K562 (cell line): ENCODE measurements around the gene SERPINH1. TPM values are rescaled to one million over a fixed set of nuclear protein-coding genes. Genes with fewer than 3 reads are reported as not detected.

Source experiments
- ATAC-seq: fragments of 200-7000 bp; cut with Tn5 transposase; 3 replicates; pipeline ENCODE4 v1.9.1; 2020; ENCODE audit warnings: moderate library complexity
- BruUV-seq: library from RNA; stranded (reverse); fragments of 400-500 nt; replicated peaks from 2 replicates; lab custom pipeline; 2021; lab: Mats Ljungman, UMichigan
- CTCF ChIA-PET: fragments of 300-600 bp; formaldehyde crosslinking; extraction: SDS; loops from one replicate; lab custom pipeline; 2021; ENCODE audit warnings: low intra/inter-chr PET ratio; lab: Yijun Ruan, JAX
- POLR2A ChIA-PET: fragments of 300-600, 350-650 bp; sonication (Branson Sonifier 250); formaldehyde crosslinking; extraction: SDS; loops from one replicate; lab custom pipeline; 2021; ENCODE audit warnings: antibody characterized with exemption, inconsistent platforms; lab: Yijun Ruan, JAX
- DNase-seq, 4 experiments: peaks; one replicate each; pipeline versions ENCODE4 v3.0.0 to v3.0.0-alpha.2; 2011 to 2018; ENCODE audit warnings: low spot score in 3 of 4, mixed read lengths in 3 of 4; ENCODE audit errors: extremely low read depth in 1 of 4
- FAIRE-seq: peaks from 2 replicates; lab custom pipeline; 2011; peaks lifted over from hg19 to GRCh38; lab: Jason Lieb, UNC
- H2AFZ ChIP-seq: 2 replicates; pipeline ENCODE4 v1.6.0; 2011; ENCODE audit warnings: low read depth, low read length, control low read depth, inconsistent platforms
- H3K27ac ChIP-seq: fragments of 200-600 bp; 3 replicates; pipeline ENCODE4 v1.8.0; 2011; ENCODE audit warnings: low read depth, mild to moderate bottlenecking, control low read depth, inconsistent platforms, low read length, moderate library complexity, mixed read lengths; ENCODE audit errors: extremely low read depth
- H3K27me3 ChIP-seq, 2 experiments: fragments of 300-600 bp in 1 of 2; 2 replicates in 1 of 2; 3 replicates in 1 of 2; pipeline versions ENCODE4 v1.6.0 to v1.8.0; 2011; ENCODE audit warnings: inconsistent platforms in 2 of 2, low read length in 2 of 2, mild to moderate bottlenecking in 1 of 2, mixed read lengths in 1 of 2, moderate library complexity in 1 of 2; ENCODE audit not compliant: control insufficient read depth in 2 of 2, insufficient read depth in 2 of 2
- H3K36me3 ChIP-seq: fragments of 300-600 bp; 3 replicates; pipeline ENCODE4 v1.8.0; 2011; ENCODE audit warnings: mild to moderate bottlenecking, low read length, inconsistent platforms; ENCODE audit not compliant: control insufficient read depth, insufficient read depth
- H3K4me1 ChIP-seq, 2 experiments: fragments of 200-600 bp in 1 of 2; replicated peaks in 1 of 2; 2 replicates in 1 of 2; 3 replicates in 1 of 2; pipeline versions ENCODE4 v1.5.1 to v1.8.0; 2011; ENCODE audit warnings: inconsistent platforms in 2 of 2, low read length in 2 of 2, mild to moderate bottlenecking in 1 of 2, mixed read lengths in 1 of 2, moderate library complexity in 1 of 2; ENCODE audit not compliant: control insufficient read depth in 2 of 2, insufficient read depth in 2 of 2
- H3K4me2 ChIP-seq: 2 replicates; pipeline ENCODE4 v1.6.1; 2011; ENCODE audit warnings: low read length, control low read depth, inconsistent platforms, mixed read lengths; ENCODE audit not compliant: insufficient read depth
- H3K4me3 ChIP-seq: fragments of 200-600 bp; sonication (generic), shearing (Covaris generic); 2 replicates; pipeline ENCODE4 v1.5.1; 2016; ENCODE audit warnings: control low read depth, inconsistent platforms
- H3K79me2 ChIP-seq: fragments of 200-600 bp; 3 replicates; pipeline ENCODE4 v1.8.0; 2011; ENCODE audit warnings: low read length, inconsistent platforms; ENCODE audit not compliant: control insufficient read depth, insufficient read depth
- H3K9ac ChIP-seq, 2 experiments: 2 replicates each; pipeline versions ENCODE4 v1.6.0 to v1.6.1; 2011; ENCODE audit warnings: low read depth in 2 of 2, low read length in 2 of 2, control low read depth in 1 of 2, inconsistent platforms in 1 of 2, mild to moderate bottlenecking in 1 of 2, mixed read lengths in 1 of 2; ENCODE audit not compliant: insufficient read depth in 1 of 2
- H3K9me1 ChIP-seq: one replicate; pipeline ENCODE4 v1.6.0; 2011; ENCODE audit warnings: inconsistent platforms, mild to moderate bottlenecking, low read length, moderate library complexity; ENCODE audit not compliant: control insufficient read depth, insufficient read depth
- H3K9me3 ChIP-seq: replicated peaks from 2 replicates; pipeline ENCODE4 v1.5.1; 2011; ENCODE audit warnings: low read depth, low read length, inconsistent platforms; ENCODE audit not compliant: control insufficient read depth, insufficient read depth
- H4K20me1 ChIP-seq: replicated peaks from 2 replicates; pipeline ENCODE4 v1.6.1; 2011; ENCODE audit warnings: low read length, inconsistent platforms, mixed read lengths; ENCODE audit not compliant: control insufficient read depth, insufficient read depth
- MTA3 ChIP-seq: fragments of 450-650 bp; formaldehyde crosslinking; IDR thresholded peaks from 2 replicates; pipeline ENCODE4 v1.6.1; 2017; ENCODE audit warnings: mild to moderate bottlenecking, borderline replicate concordance
- MYNN ChIP-seq, 2 experiments: sonication (generic); formaldehyde crosslinking in 1 of 2; IDR thresholded peaks; 2 replicates each; pipeline versions ENCODE4 v1.5.0 to v1.6.1; 2016 to 2020; ENCODE audit warnings: antibody characterized with exemption in 1 of 2, missing genetic modification reagents in 1 of 2
- NEUROD1 ChIP-seq: fragments of 150-350 bp; IDR thresholded peaks from 2 replicates; pipeline ENCODE4 v1.6.1; 2014; ENCODE audit warnings: borderline replicate concordance, low read length, low read depth; ENCODE audit not compliant: partially characterized antibody
- ZNF175 ChIP-seq: fragments of 200-800 bp; sonication (Bioruptor generic); IDR thresholded peaks from 2 replicates; pipeline ENCODE4 v1.6.1; 2016; ENCODE audit warnings: low read depth, mild to moderate bottlenecking, missing genetic modification characterization, missing compliant biosample characterization
- WGBS: fragments of 100-300 bp; shearing (Covaris generic); methylation state at CpG from one replicate; pipeline ENCODE4 v1.1.6; 2016; ENCODE audit warnings: low coverage, mixed read lengths; ENCODE audit not compliant: insufficient coverage; ENCODE audit errors: missing lambda C conversion rate; 5-methylcytosine and 5-hydroxymethylcytosine counted together
- in situ Hi-C: fragments of 300-500 bp; cut with MboI; formaldehyde crosslinking; loops from 4 replicates; pipeline ENCODE4 v1.15.0; 2018; ENCODE audit warnings: inconsistent platforms, mixed read lengths
- intact Hi-C: fragments of 100-400 bp; cut with micrococcal nuclease; formaldehyde crosslinking; loops from 2 replicates; pipeline ENCODE4 v1.14.2; 2022
- polyA plus RNA-seq, 8 experiments: library from polyadenylated mRNA; depleted of rRNA in 4 of 8; stranded (reverse) in 5 of 8; unstranded in 3 of 8; fragments of >200 nt; fragmentation: Nextera tagmentation in 2 of 8; fragmentation: Illumina TruSeq in 1 of 8; extraction: Ambion mirVana in 2 of 8; extraction: Trizol in 1 of 8; gene quantifications; 2 replicates each; pipeline versions ENCODE4 v1.2.1 to v1.2.3, GENCODE V29; 2011 to 2014; ENCODE audit warnings: inconsistent platforms in 1 of 8, missing spikeins in 1 of 8
- total RNA-seq, 7 experiments: library from RNA; depleted of rRNA in 6 of 7; stranded (reverse); fragments of >200 nt in 6 of 7; fragmentation: Illumina TruSeq in 2 of 7; extraction: Trizol in 2 of 7; gene quantifications; 2 replicates each; pipeline versions ENCODE4 v1.2.1 to v1.2.3, GENCODE V29; 2011 to 2021; ENCODE audit warnings: low replicate concordance in 1 of 7

SERPINH1 gene
- total and polyA plus RNA-seq, 9 of the 15 experiments (the other 6 are each of a cell fraction or from before 2014, with no cell fraction given), result 2.8 to 106 (median 67.9) TPM

- in situ Hi-C loops (loop anchor here (5.0 kb wide), 1 partner anchor 83 kb away; no protein-coding TSS in a partner anchor), intact Hi-C loops (no loop called here)
- Histone ChIP-seq H2AFZ (no peak overlapping the region), H3K79me2 (peaks cover 4% of the 10 kb centered on the region; the same call in 1 of the 3 replicates), H3K9me3 (no peaks in the 10 kb centered on the region), H3K9me1 (no peaks in the 10 kb centered on the region), H3K4me3 (no peak overlapping the region), H3K27me3 (no peaks in the 10 kb centered on the region), H3K4me1 (peaks cover 29 to 43% of the 10 kb centered on the region in 2 experiments), H4K20me1 (no peaks in the 10 kb centered on the region), H3K36me3 (no peaks in the 10 kb centered on the region), H3K27ac (no peak overlapping the region), H3K4me2 (no peak overlapping the region), H3K9ac (peak overlapping the region in 1 of 2 experiments; percentile 65; a peak in 1 of 4 replicates)
- POLR2A ChIA-PET, result interaction anchor here (1.2 to 3.9 kb wide), 2 partner anchors 86 to 130 kb away, joined by 6 to 22 read pairs; partner anchors contain the start of gene RPS3
- 54% methylated on average over 3 of the region's 3 CpGs for WGBS
- ATAC-seq (no peak), DNase-seq (no peak), FAIRE-seq (no peak)
- TF ChIP-seq ZNF175 (CRISPR knock-in tag) (no peak), MTA3 (no peak), NEUROD1 (no peak)
- BruUV-seq, result no TSS peak
- CTCF ChIA-PET, result interaction anchor here (2.3 kb wide), 1 partner anchor 85 kb away, joined by 12 read pairs; no protein-coding TSS in a partner anchor
Measured at GRCh38 chr11:75530577-75530976, 31.5 kb upstream of the SERPINH1 start.

DNA sequence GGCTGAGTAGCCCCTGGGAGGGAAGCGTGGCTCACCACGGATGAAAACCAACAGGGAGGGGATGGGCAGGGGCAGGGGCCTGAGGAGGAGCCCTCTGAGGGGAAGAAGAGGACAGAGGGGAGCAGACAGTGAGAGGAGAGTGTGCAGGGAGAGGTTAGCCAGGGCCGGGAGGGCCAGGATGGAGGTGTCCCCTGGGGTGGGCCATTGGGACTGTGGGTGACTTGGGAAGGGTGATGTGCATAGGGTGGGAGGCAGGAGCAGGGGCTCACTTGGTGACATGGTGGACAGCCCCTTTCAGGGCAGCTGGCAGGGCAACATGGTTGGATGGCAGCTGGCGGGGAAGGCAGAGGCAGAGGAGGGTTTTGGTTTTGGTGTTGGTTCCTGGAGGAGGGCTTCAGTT is 30.7 kb upstream of the SERPINH1 start:
- peaks cover 2% of the 10 kb centered on the region; the same call in 1 of the 3 replicates for H3K79me2 ChIP-seq
- FAIRE-seq, result no peak
- H3K4me3 ChIP-seq, result no peak overlapping the region
- CTCF ChIA-PET, result interaction anchor here (1.6 to 4.0 kb wide), 4 partner anchors 35 to 251 kb away, joined by 6 to 58 read pairs (median 25); no protein-coding TSS in a partner anchor
- no TSS peak for BruUV-seq
- WGBS, result 84% methylated on average over 3 of the region's 4 CpGs
- ATAC-seq, result no peak
- 0 out of 2 replicates have a peak, but pooled peaks cover under 1% of the 10 kb centered on the region for H3K9me3 ChIP-seq
- H3K4me1 ChIP-seq, result peaks cover 34 to 44% of the 10 kb centered on the region in 2 experiments
- H4K20me1 ChIP-seq, result no peaks in the 10 kb centered on the region
- H3K9ac ChIP-seq, result peak overlapping the region in 1 of 2 experiments; percentile 28; a peak in 1 of 4 replicates
- TF ChIP-seq MYNN (IDR thresholded peaks at IDR 0.05) (no peak), MYNN (CRISPR knock-in tag; IDR thresholded peaks at IDR 0.05) (no peak)
- no peaks in the 10 kb centered on the region for H3K9me1 ChIP-seq
- no peak for DNase-seq
- in situ Hi-C loops, result loop anchor here (5.0 kb wide), 1 partner anchor 84 kb away; no protein-coding TSS in a partner anchor
- no peak overlapping the region for H2AFZ ChIP-seq
- no peak overlapping the region for H3K27ac ChIP-seq
- no peaks in the 10 kb centered on the region for H3K27me3 ChIP-seq
- H3K4me2 ChIP-seq, result no peak overlapping the region
- POLR2A ChIA-PET, result interaction anchor here (1.1 to 3.9 kb wide), 3 partner anchors 87 to 131 kb away, joined by 3 to 22 read pairs (median 6); partner anchors contain the start of gene RPS3
- intact Hi-C loops, result no loop called here
- no peaks in the 10 kb centered on the region for H3K36me3 ChIP-seq
